ENCODE results near the gene MRPS7.

MRPS7 gene

GRCh38 chr17:75261336-75262111, at the start of gene MRPS7, which contains the start of gene GGA3:
TSS of gene MRPS7 (plus strand) at chr17:75261879. CDS start at chr17:75261901, 22 bp downstream.
TSS of gene GGA3 (minus strand) at chr17:75261606. CDS start at chr17:75261587, 19 bp downstream.
- in situ Hi-C loops (cut with MboI; ENCODE audit: low sequenced_read_pairs) = no loop called here

GRCh38 chr17:75218131-75218530, 43.5 kb upstream of the MRPS7 start:
- in situ Hi-C loops (cut with MboI; ENCODE audit: low sequenced_read_pairs) = no loop called here

GRCh38 chr17:75219815-75220214, 41.9 kb upstream of the MRPS7 start:
- in situ Hi-C loops (cut with MboI; ENCODE audit: low sequenced_read_pairs) = no loop called here

GRCh38 chr17:75225016-75225415, 36.7 kb upstream of the MRPS7 start:
- in situ Hi-C loops (cut with MboI; ENCODE audit: low sequenced_read_pairs) = no loop called here

DNA sequence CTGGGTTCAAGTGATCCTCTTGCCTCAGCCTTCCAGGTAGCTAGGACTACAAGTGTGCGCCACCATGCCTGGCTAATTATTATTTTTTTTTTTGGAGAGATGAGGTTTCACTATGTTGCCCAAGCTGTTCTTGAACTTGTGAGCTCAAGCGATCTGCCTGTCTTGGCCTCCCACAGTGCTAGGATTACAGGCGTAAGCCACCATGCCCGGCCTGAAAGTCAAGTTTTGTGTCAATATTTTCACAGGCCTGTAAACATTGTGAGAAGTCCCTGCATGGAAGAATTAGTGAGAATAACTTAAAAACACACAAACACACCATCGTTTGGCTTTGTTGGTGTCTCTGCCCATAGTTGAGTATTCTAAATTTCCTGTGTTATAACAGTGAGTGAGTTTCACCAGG, 34.0 kb upstream of the MRPS7 start:
- in situ Hi-C loops (cut with MboI; ENCODE audit: low sequenced_read_pairs) = no loop called here

- in situ Hi-C loops (cut with MboI; ENCODE audit: low sequenced_read_pairs) = no loop called here
These were observed 33.4 kb upstream of the MRPS7 start for GRCh38 chr17:75228305-75228704.

- in situ Hi-C loops (cut with MboI; ENCODE audit: low sequenced_read_pairs) = no loop called here
These were observed 32.8 kb upstream of the MRPS7 start for GRCh38 chr17:75228847-75229246.

DNA sequence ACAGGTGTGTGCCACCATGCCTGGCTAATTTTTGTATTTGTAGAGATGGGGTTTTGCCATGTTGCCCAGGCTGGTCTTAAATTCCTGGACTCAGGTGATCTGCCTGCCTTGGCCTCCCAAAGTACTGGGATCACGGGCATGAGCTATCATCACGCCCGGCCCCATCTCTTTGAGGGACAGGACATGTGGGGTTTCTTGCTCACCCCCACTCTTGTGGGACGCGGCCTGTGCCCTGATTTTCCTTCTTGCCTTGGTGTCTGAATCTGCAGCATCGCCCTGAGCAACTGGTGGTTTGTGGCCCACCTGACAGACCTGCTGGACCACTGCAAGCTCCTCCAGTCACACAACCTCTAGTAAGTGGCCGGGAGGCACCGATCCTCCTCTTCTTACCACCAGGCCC, 30.6 kb upstream of the MRPS7 start:
- in situ Hi-C loops (cut with MboI; ENCODE audit: low sequenced_read_pairs) = no loop called here

- in situ Hi-C loops (cut with MboI; ENCODE audit: low sequenced_read_pairs) = no loop called here
These were observed 29.8 kb upstream of the MRPS7 start for GRCh38 chr17:75231741-75232464.

DNA sequence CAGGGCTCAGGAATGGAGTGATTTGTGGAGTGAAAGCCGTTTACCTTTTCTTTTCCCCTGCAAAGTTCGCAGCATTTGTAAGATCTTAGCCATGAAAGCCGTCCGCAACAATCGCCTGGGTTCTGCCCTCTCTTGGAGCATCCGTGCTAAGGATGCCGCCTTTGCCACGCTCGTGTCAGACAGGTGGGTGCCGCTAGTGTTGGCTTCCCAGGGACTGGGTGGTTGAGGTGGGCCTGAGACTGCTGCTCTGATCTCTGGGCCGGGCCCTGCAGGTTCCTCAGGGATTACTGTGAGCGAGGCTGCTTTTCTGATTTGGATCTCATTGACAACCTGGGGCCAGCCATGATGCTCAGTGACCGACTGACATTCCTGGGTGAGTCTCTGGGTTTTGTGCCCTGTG, 28.9 kb upstream of the MRPS7 start:
- in situ Hi-C loops (cut with MboI; ENCODE audit: low sequenced_read_pairs) = no loop called here

GRCh38 chr17:75237100-75238014, 24.3 kb upstream of the MRPS7 start:
- in situ Hi-C loops (cut with MboI; ENCODE audit: low sequenced_read_pairs) = no loop called here

DNA sequence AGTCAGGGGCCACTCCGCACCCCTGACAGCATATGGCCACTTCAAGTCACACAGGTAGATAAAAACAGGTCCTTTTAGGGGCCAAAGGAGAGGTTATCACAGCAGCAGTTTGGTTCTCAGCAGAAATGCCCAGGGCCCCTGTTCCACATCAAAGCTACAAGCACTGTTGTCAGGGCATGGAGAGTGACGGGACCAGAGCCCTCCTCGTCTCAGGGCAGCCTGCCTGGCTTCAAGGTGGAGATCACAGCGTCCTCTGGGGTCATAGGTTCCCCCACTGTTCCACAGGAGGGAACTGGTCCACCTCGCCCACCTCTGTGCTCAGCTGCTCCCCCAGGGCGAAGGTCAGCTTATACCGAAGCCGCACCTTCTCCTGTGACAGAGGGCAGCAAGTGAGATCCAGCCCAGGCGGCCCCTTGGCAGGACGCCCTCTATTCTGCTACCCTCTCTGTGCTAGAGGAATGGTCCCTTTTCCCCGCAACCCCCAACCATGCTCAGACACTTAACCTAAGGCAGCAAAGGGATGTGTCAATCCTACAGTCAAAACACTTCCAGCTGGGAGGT, 23.6 kb upstream of the MRPS7 start:
- in situ Hi-C loops (cut with MboI; ENCODE audit: low sequenced_read_pairs) = no loop called here

GRCh38 chr17:75238684-75239191, 22.9 kb upstream of the MRPS7 start:
- in situ Hi-C loops (cut with MboI; ENCODE audit: low sequenced_read_pairs) = no loop called here

- in situ Hi-C loops (cut with MboI; ENCODE audit: low sequenced_read_pairs) = no loop called here
These were observed 22.5 kb upstream of the MRPS7 start for GRCh38 chr17:75239214-75239613.

DNA sequence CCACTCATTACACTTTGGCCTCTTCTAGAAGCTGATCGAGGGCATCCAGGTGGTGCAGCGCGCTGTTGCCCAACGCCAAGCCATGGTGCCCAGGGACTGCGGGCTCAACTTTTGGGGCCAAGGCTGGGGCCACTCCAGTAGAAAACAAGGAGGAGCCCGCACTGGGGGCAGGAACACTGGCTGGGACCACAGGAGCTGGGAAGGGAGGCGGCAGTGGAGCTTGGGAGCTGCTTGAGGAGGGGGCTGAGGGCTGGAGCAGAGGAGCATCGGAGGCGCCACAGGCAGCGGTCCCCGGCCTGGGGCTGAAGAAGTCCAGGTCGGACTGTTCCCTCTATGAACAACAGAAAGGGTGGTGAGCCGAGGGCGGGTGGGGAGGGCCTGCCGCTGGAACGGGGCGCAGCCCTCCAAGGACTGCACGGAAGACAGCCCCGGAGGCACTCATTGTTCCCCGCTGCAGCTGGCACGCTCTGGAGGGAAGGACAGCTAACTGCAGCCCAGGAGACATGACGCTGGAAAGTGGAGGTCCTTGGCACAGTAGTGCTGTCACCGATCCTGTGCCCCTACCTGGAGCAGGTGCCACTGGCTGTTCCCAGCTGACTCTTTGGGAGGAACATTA, 21.8 kb upstream of the MRPS7 start:
- in situ Hi-C loops (cut with MboI; ENCODE audit: low sequenced_read_pairs) = no loop called here

- in situ Hi-C loops (cut with MboI; ENCODE audit: low sequenced_read_pairs) = no loop called here
These were observed 21.1 kb upstream of the MRPS7 start for GRCh38 chr17:75240394-75241142.

DNA sequence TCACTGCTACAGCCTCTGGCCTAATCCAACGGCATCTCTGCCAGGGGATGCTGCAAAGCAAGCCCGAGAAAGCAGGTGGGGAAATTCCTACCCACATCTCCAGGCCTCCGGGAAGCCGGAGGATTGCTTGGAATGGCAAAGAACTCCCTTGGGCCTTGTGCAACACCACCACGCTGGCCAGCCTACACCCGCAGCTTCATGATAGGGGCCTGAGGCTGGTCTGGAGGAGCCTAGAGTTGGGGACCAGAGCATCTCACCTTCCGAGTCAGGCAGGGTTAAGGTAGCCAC, 20.6 kb upstream of the MRPS7 start:
- in situ Hi-C loops (cut with MboI; ENCODE audit: low sequenced_read_pairs) = no loop called here

- in situ Hi-C loops (cut with MboI; ENCODE audit: low sequenced_read_pairs) = no loop called here
These were observed 20.2 kb upstream of the MRPS7 start for GRCh38 chr17:75241502-75241901.

- in situ Hi-C loops (cut with MboI; ENCODE audit: low sequenced_read_pairs) = no loop called here
These were observed 19.7 kb upstream of the MRPS7 start for GRCh38 chr17:75241996-75242460.
